Endothelial cell (in vitro differentiated cells): ENCODE data around the gene DHFR2. TPM values are rescaled to one million over a fixed set of nuclear protein-coding genes. Genes with fewer than 3 reads are reported as not detected.

Experiments used
- DNase-seq: peaks from one replicate; pipeline ENCODE4 v3.0.0; 2021; ENCODE audit warnings: low spot score
- H3K27ac Mint-ChIP-seq: one replicate; pipeline ENCODE4 v1.8.0; 2021; ENCODE audit warnings: mixed read lengths, inconsistent platforms; ENCODE audit not compliant: unreplicated experiment
- H3K27me3 Mint-ChIP-seq: one replicate; pipeline ENCODE4 v1.8.0; 2021; ENCODE audit warnings: mild to moderate bottlenecking, moderate library complexity, mixed read lengths, inconsistent platforms; ENCODE audit not compliant: unreplicated experiment
- H3K36me3 Mint-ChIP-seq: one replicate; pipeline ENCODE4 v1.8.0; 2021; ENCODE audit warnings: mild to moderate bottlenecking, low read depth, mixed read lengths, inconsistent platforms; ENCODE audit not compliant: unreplicated experiment
- H3K4me1 Mint-ChIP-seq: one replicate; pipeline ENCODE4 v1.8.0; 2021; ENCODE audit warnings: mild to moderate bottlenecking, mixed read lengths, inconsistent platforms; ENCODE audit not compliant: unreplicated experiment
- H3K4me3 Mint-ChIP-seq: one replicate; pipeline ENCODE4 v1.8.0; 2021; ENCODE audit warnings: mild to moderate bottlenecking, mixed read lengths, inconsistent platforms; ENCODE audit not compliant: unreplicated experiment
- H3K9me3 Mint-ChIP-seq: one replicate; pipeline ENCODE4 v1.8.0; 2021; ENCODE audit warnings: mixed read lengths, inconsistent platforms; ENCODE audit not compliant: unreplicated experiment
- total RNA-seq: library from RNA; stranded (reverse); fragmentation: NEBNext Ultra II Directional; extraction: Animal tissue kit (Norgen Biotek cat#: 25700); gene quantifications from one replicate; pipeline ENCODE4 v1.2.1, GENCODE V29; 2021; ENCODE audit not compliant: unreplicated experiment
- TF ChIP-seq, protein P1 (sequence below): fragments of 200-600 bp; sonication (generic); IDR thresholded peaks from one replicate; pipeline ENCODE4 v1.5.0; 2021; ENCODE audit warnings: antibody characterized with exemption; ENCODE audit not compliant: unreplicated experiment

Gene DHFR2
- total RNA-seq, 1 donor from 2014 or later: 1.9 TPM

DNA sequence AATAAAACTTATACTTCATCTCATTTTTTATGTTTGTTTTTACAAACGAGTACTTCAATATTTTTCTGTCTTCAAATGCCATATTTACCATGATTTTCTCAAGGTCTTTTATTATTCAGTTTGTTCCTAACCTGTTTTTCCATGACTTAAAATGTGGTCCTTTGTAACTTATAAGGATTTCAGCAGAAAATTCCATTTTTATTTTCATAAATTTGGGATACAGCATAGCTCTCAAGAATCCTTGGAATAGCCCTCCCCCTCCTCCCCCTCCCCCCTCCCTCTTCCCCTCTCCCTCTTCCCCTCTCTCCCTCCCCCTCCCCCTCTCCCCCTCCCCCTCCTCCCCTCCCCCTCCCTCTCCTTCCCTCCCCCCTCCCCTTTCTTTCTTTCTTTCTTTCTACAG is 19.4 kb downstream of the DHFR2 start:
- Mint-ChIP-seq H3K4me3 (no peak overlapping the region), H3K27me3 (peaks cover 5% of the 10 kb centered on the region), H3K27ac (no peak overlapping the region), H3K36me3 (peaks cover 24% of the 10 kb centered on the region), H3K4me1 (no peaks in the 10 kb centered on the region), H3K9me3 (peaks cover 7% of the 10 kb centered on the region)
- DNase-seq: no peak
- TF ChIP-seq, protein P1, sequence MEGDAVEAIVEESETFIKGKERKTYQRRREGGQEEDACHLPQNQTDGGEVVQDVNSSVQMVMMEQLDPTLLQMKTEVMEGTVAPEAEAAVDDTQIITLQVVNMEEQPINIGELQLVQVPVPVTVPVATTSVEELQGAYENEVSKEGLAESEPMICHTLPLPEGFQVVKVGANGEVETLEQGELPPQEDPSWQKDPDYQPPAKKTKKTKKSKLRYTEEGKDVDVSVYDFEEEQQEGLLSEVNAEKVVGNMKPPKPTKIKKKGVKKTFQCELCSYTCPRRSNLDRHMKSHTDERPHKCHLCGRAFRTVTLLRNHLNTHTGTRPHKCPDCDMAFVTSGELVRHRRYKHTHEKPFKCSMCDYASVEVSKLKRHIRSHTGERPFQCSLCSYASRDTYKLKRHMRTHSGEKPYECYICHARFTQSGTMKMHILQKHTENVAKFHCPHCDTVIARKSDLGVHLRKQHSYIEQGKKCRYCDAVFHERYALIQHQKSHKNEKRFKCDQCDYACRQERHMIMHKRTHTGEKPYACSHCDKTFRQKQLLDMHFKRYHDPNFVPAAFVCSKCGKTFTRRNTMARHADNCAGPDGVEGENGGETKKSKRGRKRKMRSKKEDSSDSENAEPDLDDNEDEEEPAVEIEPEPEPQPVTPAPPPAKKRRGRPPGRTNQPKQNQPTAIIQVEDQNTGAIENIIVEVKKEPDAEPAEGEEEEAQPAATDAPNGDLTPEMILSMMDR: no peak

DNA sequence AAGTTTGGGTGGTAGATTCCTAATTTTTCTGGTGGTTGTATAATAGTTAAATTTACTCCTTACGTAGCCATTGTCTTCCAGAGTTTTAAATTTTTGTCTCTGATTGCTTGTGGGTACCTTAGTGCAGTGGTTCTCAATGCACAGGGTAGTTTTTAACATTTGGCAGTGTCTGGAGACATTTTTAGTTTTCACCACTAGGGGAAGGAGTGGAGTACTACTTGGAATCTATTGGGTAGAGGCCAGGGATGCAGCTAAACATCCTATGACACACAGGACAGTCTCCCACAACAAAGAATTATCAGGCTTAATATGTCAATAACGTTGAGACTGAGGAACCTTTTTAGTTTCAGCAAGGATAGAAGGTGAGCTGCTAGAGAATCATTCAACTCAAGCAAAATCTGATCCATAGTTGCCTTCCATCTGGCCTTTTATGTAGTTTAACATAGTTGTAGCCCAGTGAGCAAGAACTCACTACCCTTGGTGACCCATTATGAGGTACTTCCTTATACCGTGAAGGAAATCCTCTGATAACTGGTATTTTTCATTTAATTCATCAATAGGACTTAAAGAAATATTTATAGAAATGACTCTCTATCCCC is 25.7 kb downstream of the DHFR2 start:
- Mint-ChIP-seq H3K9me3 (no peaks in the 10 kb centered on the region), H3K27ac (no peak overlapping the region), H3K27me3 (no peaks in the 10 kb centered on the region), H3K36me3 (peaks cover 3% of the 10 kb centered on the region), H3K4me3 (no peak overlapping the region), H3K4me1 (no peaks in the 10 kb centered on the region)
- TF ChIP-seq, protein P1: peak; percentile 70
- no peak for DNase-seq

DNA sequence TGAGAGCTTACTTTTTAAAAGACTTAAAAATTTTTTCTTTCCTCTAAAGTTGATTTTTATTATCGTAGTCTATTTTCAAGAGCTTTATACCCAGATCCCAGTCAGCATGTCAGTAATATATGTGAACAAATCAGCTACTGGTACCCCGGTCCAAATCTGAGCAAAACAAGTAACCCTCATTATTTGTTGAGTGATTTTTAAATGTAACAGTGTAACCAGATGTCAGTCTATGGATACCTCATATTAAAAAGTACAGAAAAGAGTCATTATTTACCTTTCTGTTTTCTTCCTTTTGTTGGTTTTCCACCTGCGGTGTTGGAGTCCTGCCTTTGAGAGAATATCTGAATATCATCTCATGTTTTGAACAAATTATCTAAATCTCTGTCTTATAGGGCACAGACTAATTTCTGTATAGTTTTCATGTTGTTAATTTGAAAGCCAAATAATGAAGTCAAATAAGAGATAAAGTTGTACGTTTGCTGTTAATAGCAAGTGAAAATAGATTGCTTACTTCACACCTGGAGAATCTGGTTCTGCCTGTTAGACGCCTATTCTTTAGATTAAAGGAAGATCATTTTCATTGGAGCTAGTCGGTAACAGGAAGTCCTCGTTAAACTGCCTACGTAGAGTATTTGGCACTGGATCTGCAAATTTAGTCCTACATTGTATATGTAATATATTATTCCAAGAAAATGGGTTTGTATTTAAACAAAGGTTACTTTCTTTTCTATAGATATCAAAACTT is 34.5 kb downstream of the DHFR2 start, which contains the start of gene STX19:
TSS of gene STX19 (minus strand) at position 505 of the 745 bp plus-strand sequence. CDS start 13,328 bp downstream, outside the sequence.
- H3K36me3 Mint-ChIP-seq: no peaks in the 10 kb centered on the region
- no peak for DNase-seq
- H3K27me3 Mint-ChIP-seq: no peaks in the 10 kb centered on the region
- no peak within 1 kb of the TSS for H3K27ac Mint-ChIP-seq
- H3K4me1 Mint-ChIP-seq: peaks cover 5% of the 10 kb centered on the region
- no peaks in the 10 kb centered on the region for H3K9me3 Mint-ChIP-seq
- H3K4me3 Mint-ChIP-seq: no peak within 1 kb of the TSS
- TF ChIP-seq, protein P1: no peak

DNA sequence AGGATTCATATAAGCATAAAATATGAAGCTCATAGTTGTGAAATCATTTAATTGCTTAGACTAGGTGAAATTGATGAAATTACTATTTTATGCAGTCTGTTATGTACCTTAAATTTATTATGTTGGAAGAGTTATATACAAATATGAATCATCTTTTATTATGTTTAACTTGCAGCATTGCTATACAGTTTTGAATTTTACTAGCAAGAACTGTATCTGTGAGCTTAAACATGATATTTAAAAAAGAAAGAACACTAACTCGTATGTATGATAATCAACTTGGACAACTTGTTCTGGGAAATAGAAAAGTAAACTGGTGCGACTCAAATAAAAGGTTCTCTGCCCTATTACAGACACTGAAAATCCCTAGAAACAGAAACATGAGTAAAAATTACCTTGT is 36.1 kb downstream of the DHFR2 start:
- no peak for DNase-seq
- Mint-ChIP-seq H3K36me3 (no peaks in the 10 kb centered on the region), H3K27ac (no peak overlapping the region), H3K4me3 (no peak overlapping the region), H3K4me1 (peaks cover 5% of the 10 kb centered on the region), H3K9me3 (no peaks in the 10 kb centered on the region), H3K27me3 (no peaks in the 10 kb centered on the region)
- TF ChIP-seq, protein P1: no peak

DNA sequence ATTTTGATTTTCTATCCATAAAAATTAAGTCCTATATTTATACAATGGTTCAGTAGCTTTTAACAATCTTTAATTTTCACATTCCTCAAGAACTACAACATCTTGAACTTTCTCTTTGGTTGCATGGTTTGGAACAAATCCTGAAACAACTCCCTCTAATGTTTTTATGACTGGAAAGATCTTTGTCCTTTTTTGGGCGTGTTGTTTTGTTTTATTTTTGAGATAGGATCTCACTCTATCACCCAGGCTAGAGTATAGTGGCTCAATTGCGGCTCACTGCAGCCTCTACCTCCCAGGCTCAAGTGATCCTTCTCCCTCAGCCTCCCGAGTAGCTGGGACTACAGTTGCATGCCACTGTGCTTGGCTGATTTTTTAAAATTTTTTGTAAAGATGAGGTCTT is 38.3 kb downstream of the DHFR2 start:
- no peaks in the 10 kb centered on the region for H3K27me3 Mint-ChIP-seq
- no peaks in the 10 kb centered on the region for H3K9me3 Mint-ChIP-seq
- H3K27ac Mint-ChIP-seq: no peak overlapping the region
- no peak for DNase-seq
- no peak overlapping the region for H3K4me3 Mint-ChIP-seq
- peaks cover 5% of the 10 kb centered on the region for H3K4me1 Mint-ChIP-seq
- H3K36me3 Mint-ChIP-seq: no peaks in the 10 kb centered on the region
- TF ChIP-seq, protein P1: no peak
